ENCODE results near the gene CLEC5A.
"Not testable (repeated sequence)": the region's sequence is repeated elsewhere in the genome, so short reads cannot be mapped to it uniquely, and the experiment has no call there.

CLEC5A gene

GRCh38 chr7:141949451-141949850 is 2.7 kb upstream of the CLEC5A start:
- DNase-seq (ENCODE audit: extremely low read depth in 1 of 2, low read depth in 1 of 2): no peak

- no peak for DNase-seq (ENCODE audit: extremely low read depth in 1 of 2, low read depth in 1 of 2)
Measured at GRCh38 chr7:141949021-141949420, 2.2 kb upstream of the CLEC5A start.

GRCh38 chr7:141945356-141945755 is 1.4 kb downstream of the CLEC5A start:
- DNase-seq (ENCODE audit: extremely low read depth in 1 of 2, low read depth in 1 of 2): no peak

GRCh38 chr7:141944811-141945210 is 2.0 kb downstream of the CLEC5A start:
- DNase-seq (ENCODE audit: extremely low read depth in 1 of 2, low read depth in 1 of 2): no peak

GRCh38 chr7:141943846-141944245 is 2.9 kb downstream of the CLEC5A start:
- no peak for DNase-seq (ENCODE audit: extremely low read depth in 1 of 2, low read depth in 1 of 2)

GRCh38 chr7:141941075-141941474 is 5.7 kb downstream of the CLEC5A start:
- DNase-seq (ENCODE audit: extremely low read depth in 1 of 2, low read depth in 1 of 2): no peak

- no peak for DNase-seq (ENCODE audit: extremely low read depth in 1 of 2, low read depth in 1 of 2)
Measured at GRCh38 chr7:141930211-141930610, 16.6 kb downstream of the CLEC5A start.

- DNase-seq (ENCODE audit: extremely low read depth in 1 of 2, low read depth in 1 of 2): no peak
Measured at GRCh38 chr7:141928845-141929195, 18.0 kb downstream of the CLEC5A start.

- DNase-seq (ENCODE audit: extremely low read depth in 1 of 2, low read depth in 1 of 2): no peak
Measured at GRCh38 chr7:141928146-141928844, 18.5 kb downstream of the CLEC5A start.

GRCh38 chr7:141920281-141920680 is 26.5 kb downstream of the CLEC5A start:
- DNase-seq (ENCODE audit: extremely low read depth in 1 of 2, low read depth in 1 of 2): no peak

- no peak for DNase-seq (ENCODE audit: extremely low read depth in 1 of 2, low read depth in 1 of 2)
Measured at GRCh38 chr7:141916099-141916498, 30.7 kb downstream of the CLEC5A start, which contains the start of gene OR9A4. Gene OR9A4, plus strand, starts transcription at chr7:141916399. Its CDS starts 2,477 bp downstream, at chr7:141918876.

- DNase-seq (ENCODE audit: extremely low read depth in 1 of 2, low read depth in 1 of 2): no peak
Measured at GRCh38 chr7:141915565-141915964, 31.2 kb downstream of the CLEC5A start.

- no peak for DNase-seq (ENCODE audit: extremely low read depth in 1 of 2, low read depth in 1 of 2)
Measured at GRCh38 chr7:141911391-141911790, 35.4 kb downstream of the CLEC5A start.

- no peak for DNase-seq (ENCODE audit: extremely low read depth in 1 of 2, low read depth in 1 of 2)
Measured at GRCh38 chr7:141906285-141906684, 40.5 kb downstream of the CLEC5A start.

- not testable (repeated sequence) for DNase-seq (ENCODE audit: extremely low read depth in 1 of 2, low read depth in 1 of 2)
Measured at GRCh38 chr7:141899366-141899765, 47.4 kb downstream of the CLEC5A start.

GRCh38 chr7:141891336-141891735 is 55.4 kb downstream of the CLEC5A start:
- DNase-seq (ENCODE audit: extremely low read depth in 1 of 2, low read depth in 1 of 2): no peak

GRCh38 chr7:141889321-141889720 is 57.5 kb downstream of the CLEC5A start:
- DNase-seq (ENCODE audit: extremely low read depth in 1 of 2, low read depth in 1 of 2): no peak

- no peak for DNase-seq (ENCODE audit: extremely low read depth in 1 of 2, low read depth in 1 of 2)
Measured at GRCh38 chr7:141884539-141885225, 62.1 kb downstream of the CLEC5A start.

GRCh38 chr7:141880960-141881359 is 65.8 kb downstream of the CLEC5A start:
- DNase-seq (ENCODE audit: extremely low read depth in 1 of 2, low read depth in 1 of 2): no peak

GRCh38 chr7:141877365-141877764 is 69.4 kb downstream of the CLEC5A start:
- DNase-seq (ENCODE audit: extremely low read depth in 1 of 2, low read depth in 1 of 2): no peak
